CD4-positive, CD25-positive, alpha-beta regulatory T cell (primary cell): Measurements from ENCODE around the gene FZD4. TPM values are rescaled to one million over a fixed set of nuclear protein-coding genes. Genes with fewer than 3 reads are reported as not detected.

Experiments used
- ATAC-seq, 2 donors: fragments of 150-1000 bp; cut with Tn5 transposase; one replicate each; pipeline ENCODE4 v1.10.0; 2021; ENCODE audit warnings: low read depth in 2 of 2, moderate number of reproducible peaks in 2 of 2, moderate library complexity in 1 of 2
- DNase-seq, 3 donors: peaks; one replicate each; pipeline versions ENCODE4 v3.0.0 to v3.0.0-alpha.2; 2012 to 2022; ENCODE audit warnings: mixed read lengths in 1 of 3
- H3K27ac ChIP-seq: one replicate; pipeline ENCODE4 v1.7.0; 2013; ENCODE audit warnings: mild to moderate bottlenecking, low read length; ENCODE audit not compliant: insufficient read depth, poor library complexity, severe bottlenecking
- H3K27me3 ChIP-seq: one replicate; pipeline ENCODE4 v1.7.0; 2013; ENCODE audit warnings: low read length; ENCODE audit not compliant: control insufficient read depth, insufficient read depth
- H3K36me3 ChIP-seq: one replicate; pipeline ENCODE4 v1.7.0; 2013; ENCODE audit warnings: mild to moderate bottlenecking, low read length, moderate library complexity; ENCODE audit not compliant: control insufficient read depth, insufficient read depth
- H3K4me1 ChIP-seq: 2 replicates; pipeline ENCODE4 v1.7.0; 2013; ENCODE audit warnings: mild to moderate bottlenecking, low read length; ENCODE audit not compliant: insufficient read depth, control insufficient read depth, poor library complexity, severe bottlenecking
- H3K4me3 ChIP-seq: one replicate; pipeline ENCODE4 v1.7.0; 2013; ENCODE audit warnings: low read depth, mild to moderate bottlenecking, low read length, moderate library complexity
- H3K9me3 ChIP-seq, 2 experiments: 1 replicate in 1 of 2; 2 replicates in 1 of 2; pipeline ENCODE4 v1.7.0; 2013; ENCODE audit warnings: low read length in 2 of 2, mild to moderate bottlenecking in 1 of 2, moderate library complexity in 1 of 2; ENCODE audit not compliant: control insufficient read depth in 2 of 2
- H3K27ac Mint-ChIP-seq, 3 donors: one replicate each; pipeline ENCODE4 v1.8.0; 2020 to 2022; ENCODE audit warnings: mild to moderate bottlenecking in 3 of 3, mixed read lengths in 3 of 3, moderate library complexity in 2 of 3
- H3K27me3 Mint-ChIP-seq: one replicate; pipeline ENCODE4 v1.8.0; 2022; ENCODE audit warnings: mild to moderate bottlenecking, mixed read lengths
- H3K36me3 Mint-ChIP-seq: one replicate; pipeline ENCODE4 v1.8.0; 2020; ENCODE audit warnings: mixed read lengths
- H3K4me1 Mint-ChIP-seq, 4 donors: one replicate each; pipeline ENCODE4 v1.8.0; 2020 to 2022; ENCODE audit warnings: mixed read lengths in 4 of 4, mild to moderate bottlenecking in 1 of 4
- H3K4me3 Mint-ChIP-seq, 4 donors: one replicate each; pipeline ENCODE4 v1.8.0; 2020 to 2022; ENCODE audit warnings: mild to moderate bottlenecking in 4 of 4, mixed read lengths in 4 of 4, moderate library complexity in 3 of 4
- H3K9me3 Mint-ChIP-seq, 7 donors: one replicate each; pipeline ENCODE4 v1.8.0; 2020 to 2022; ENCODE audit warnings: mixed read lengths in 7 of 7, mild to moderate bottlenecking in 3 of 7, moderate library complexity in 2 of 7
- polyA plus RNA-seq, 4 donors: library from polyadenylated mRNA; unstranded; fragments of 300-500 nt; fragmentation: Illumina TruSeq; gene quantifications; one replicate each; pipeline ENCODE4 v1.2.3, GENCODE V29; 2021
- total RNA-seq: library from RNA; stranded (reverse); gene quantifications from one replicate; pipeline ENCODE4 v1.2.3, GENCODE V29; 2022

The FZD4 gene
- total and polyA plus RNA-seq, 5 donors from 2014 or later = not detected

GRCh38 chr11:86898689-86899088 is 56.5 kb downstream of the FZD4 start:
- no peaks in the 10 kb centered on the region for H3K4me1 ChIP-seq
- no peaks in the 10 kb centered on the region for H3K27me3 ChIP-seq
- Mint-ChIP-seq H3K4me3 (no peak overlapping the region), H3K4me1 (no peaks in the 10 kb centered on the region), H3K27me3 (peaks cover 6% of the 10 kb centered on the region), H3K36me3 (no peaks in the 10 kb centered on the region), H3K9me3 (peaks cover 0 to 4% (median 0%) of the 10 kb centered on the region in 7 donors), H3K27ac (no peak overlapping the region)
- no peaks in the 10 kb centered on the region for H3K9me3 ChIP-seq
- ATAC-seq (no peak), DNase-seq (no peak)
- no peak overlapping the region for H3K27ac ChIP-seq
- H3K4me3 ChIP-seq = no peak overlapping the region
- no peaks in the 10 kb centered on the region for H3K36me3 ChIP-seq

- Histone ChIP-seq H3K9me3 (no peaks in the 10 kb centered on the region), H3K27ac (no peak overlapping the region), H3K4me1 (no peaks in the 10 kb centered on the region), H3K36me3 (no peaks in the 10 kb centered on the region), H3K4me3 (no peak overlapping the region), H3K27me3 (no peaks in the 10 kb centered on the region)
- H3K4me1 Mint-ChIP-seq = no peaks in the 10 kb centered on the region
- no peaks in the 10 kb centered on the region for H3K36me3 Mint-ChIP-seq
- H3K9me3 Mint-ChIP-seq = peaks cover 0 to 2% (median 0%) of the 10 kb centered on the region in 7 donors
- ATAC-seq = no peak
- no peaks in the 10 kb centered on the region for H3K27me3 Mint-ChIP-seq
- H3K4me3 Mint-ChIP-seq = no peak overlapping the region
- no peak overlapping the region for H3K27ac Mint-ChIP-seq
- DNase-seq = no peak
Measured at GRCh38 chr11:86896441-86896841, 58.8 kb downstream of the FZD4 start.

Other genes with a start within 250 kb of the FZD4 start
- not detected for gene PRSS23, start 154.9 kb downstream of the FZD4 start, total RNA-seq
- under 1 TPM in 2 of 4 donors, not detected in 2; 0.15 to 0.20 TPM for gene PRSS23, start 154.9 kb downstream of the FZD4 start, polyA plus RNA-seq
- gene TMEM135, start 82.5 kb upstream of the FZD4 start, total RNA-seq = 13.5 TPM
- gene TMEM135, start 82.5 kb upstream of the FZD4 start, polyA plus RNA-seq = 10 to 100 TPM in 1 of 4 donors, 1 to 10 TPM in 3; 6.3 to 10.4 (median 9.7) TPM